PC-3 (cell line): Measurements from ENCODE around the gene IL1R2. TPM values are rescaled to one million over a fixed set of nuclear protein-coding genes. Genes with fewer than 3 reads are reported as not detected.

ENCODE experiments used
- ATAC-seq: fragments of 200-7000 bp; cut with Tn5 transposase; 2 replicates; pipeline ENCODE4 v1.9.1; 2020; ENCODE audit warnings: mild to moderate bottlenecking, moderate library complexity
- BruUV-seq: library from RNA; stranded (reverse); fragments of 400-500 nt; replicated peaks from 2 replicates; lab custom pipeline; 2021; lab: Mats Ljungman, UMichigan
- CTCF ChIA-PET: fragments of 300-600 bp; sonication (Branson Sonifier 250); formaldehyde crosslinking; loops from one replicate; lab custom pipeline; 2022; ENCODE audit warnings: antibody characterized with exemption; lab: Charles Lee
- POLR2A ChIA-PET: fragments of 300-600 bp; sonication (Branson Sonifier 250); formaldehyde crosslinking; loops from one replicate; lab custom pipeline; 2022; ENCODE audit warnings: antibody characterized with exemption; ENCODE audit not compliant: unreplicated experiment; lab: Charles Lee
- DNase-seq: peaks from one replicate; pipeline ENCODE4 v3.0.0-alpha.2; 2015
- H2AFZ ChIP-seq: fragments of 300-600 bp; sonication (generic); 2 replicates; pipeline ENCODE4 v1.6.0; 2016; ENCODE audit warnings: antibody characterized with exemption, low read length
- H3F3A ChIP-seq: fragments of 300-600 bp; sonication (generic); one replicate; pipeline ENCODE4 v1.6.0; 2017; ENCODE audit warnings: antibody characterized with exemption, low read length, control low read depth, mild to moderate bottlenecking; ENCODE audit not compliant: unreplicated experiment
- H3K27ac ChIP-seq: fragments of 300-600 bp; sonication (generic); 2 replicates; pipeline ENCODE4 v1.5.1; 2016; ENCODE audit warnings: mild to moderate bottlenecking, low read length
- H3K27me3 ChIP-seq: fragments of 300-600 bp; sonication (generic); 2 replicates; pipeline ENCODE4 v1.6.1; 2016; ENCODE audit warnings: low read length, mixed read lengths
- H3K36me3 ChIP-seq: fragments of 300-600 bp; sonication (generic); 2 replicates; pipeline ENCODE4 v1.6.1; 2016; ENCODE audit warnings: low read depth, mixed run types, low read length, mixed read lengths
- H3K4me1 ChIP-seq: fragments of 300-600 bp; sonication (generic); 2 replicates; pipeline ENCODE4 v1.5.1; 2016; ENCODE audit warnings: low read length; ENCODE audit not compliant: insufficient read depth
- H3K4me2 ChIP-seq: fragments of 300-600 bp; sonication (generic); 2 replicates; pipeline ENCODE4 v1.6.0; 2016; ENCODE audit warnings: low read length
- H3K4me3 ChIP-seq: fragments of 300-600 bp; sonication (generic); 2 replicates; pipeline ENCODE4 v1.5.1; 2016; ENCODE audit warnings: mild to moderate bottlenecking, low read length, mixed read lengths
- H3K79me2 ChIP-seq: fragments of 300-600 bp; sonication (generic); 2 replicates; pipeline ENCODE4 v1.6.1; 2017; ENCODE audit warnings: low read length, mixed read lengths
- H3K9ac ChIP-seq: fragments of 300-600 bp; sonication (generic); 2 replicates; pipeline ENCODE4 v1.6.0; 2016; ENCODE audit warnings: mild to moderate bottlenecking, low read length
- H3K9me2 ChIP-seq: fragments of 300-600 bp; sonication (generic); replicated peaks from 2 replicates; pipeline ENCODE4 v1.6.1; 2016; ENCODE audit warnings: mixed run types, low read length, mixed read lengths
- H3K9me3 ChIP-seq: fragments of 300-600 bp; sonication (generic); 2 replicates; pipeline ENCODE4 v1.6.1; 2016; ENCODE audit warnings: low read length, mixed read lengths
- H4K20me1 ChIP-seq: fragments of 300-600 bp; sonication (generic); 2 replicates; pipeline ENCODE4 v1.6.1; 2016; ENCODE audit warnings: low read length, mixed read lengths
- CTCF ChIP-seq: fragments of 300-600 bp; sonication (generic); conservative IDR thresholded peaks from 2 replicates; pipeline ENCODE4 v1.5.1; 2017; ENCODE audit warnings: antibody characterized with exemption, low read depth, mild to moderate bottlenecking, low read length
- EZH2 ChIP-seq: fragments of 300-600 bp; sonication (generic); IDR thresholded peaks from one replicate; pipeline ENCODE4 v1.6.1; 2017; ENCODE audit warnings: antibody characterized with exemption, mild to moderate bottlenecking, low read length; ENCODE audit not compliant: unreplicated experiment
- EZH2phosphoT487 ChIP-seq: fragments of 300-600 bp; sonication (generic); IDR thresholded peaks from 2 replicates; pipeline ENCODE4 v1.6.1; 2018; ENCODE audit warnings: mild to moderate bottlenecking, antibody characterized with exemption, low read length, borderline replicate concordance
- intact Hi-C: fragments of 100-400 bp; cut with micrococcal nuclease; formaldehyde crosslinking; loops from 2 replicates; pipeline ENCODE4 v1.9.0; 2023
- total RNA-seq: library from RNA; depleted of rRNA; stranded (reverse); fragments of >200 nt; gene quantifications from 2 replicates; pipeline ENCODE4 v1.2.3, GENCODE V29; 2014

IL1R2 gene
- total RNA-seq, 1 experiment from 2014 or later: 6.0 TPM

GRCh38 chr2:101946372-101947039 is 45.3 kb upstream of the IL1R2 start:
- Histone ChIP-seq H3K79me2 (no peaks in the 10 kb centered on the region), H4K20me1 (no peaks in the 10 kb centered on the region), H2AFZ (no peak overlapping the region), H3K4me3 (no peak overlapping the region), H3K36me3 (no peaks in the 10 kb centered on the region), H3K9ac (no peak overlapping the region), H3K27ac (no peak overlapping the region), H3K4me1 (0 out of 2 replicates have a peak, but pooled peaks cover 5% of the 10 kb centered on the region), H3K27me3 (no peaks in the 10 kb centered on the region), H3K9me2 (no peaks in the 10 kb centered on the region), H3K9me3 (no peaks in the 10 kb centered on the region), H3F3A (no peaks in the 10 kb centered on the region), H3K4me2 (no peak overlapping the region)
- no peak for TF ChIP-seq EZH2
- CTCF ChIA-PET: no interaction called here
- intact Hi-C loops: no loop called here
- no peak for ATAC-seq
- no TSS peak for BruUV-seq
- POLR2A ChIA-PET: no interaction called here
- no peak for DNase-seq

DNA sequence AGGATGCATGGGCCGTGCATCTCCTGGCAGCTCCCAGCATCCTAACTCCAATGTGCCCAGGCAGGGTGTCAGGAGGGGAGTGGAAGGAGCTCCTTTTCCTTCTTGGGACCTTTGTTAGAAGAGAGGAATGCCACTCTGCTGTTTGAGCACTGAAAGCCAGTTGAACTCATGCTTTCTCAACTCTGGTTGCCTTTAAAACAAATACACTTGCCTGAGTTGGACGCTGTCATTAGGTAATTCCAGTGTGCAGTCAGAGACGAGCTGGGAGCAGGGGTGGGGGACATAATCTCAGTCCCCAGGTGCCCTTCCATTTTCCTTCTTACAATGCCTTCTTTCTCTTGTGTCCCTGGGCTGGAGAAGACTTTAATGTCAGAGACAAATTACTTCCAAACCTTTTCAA is 44.4 kb upstream of the IL1R2 start:
- Histone ChIP-seq H3K4me3 (no peak overlapping the region), H3K9me3 (no peaks in the 10 kb centered on the region), H3K4me2 (no peak overlapping the region), H2AFZ (no peak overlapping the region), H3K9ac (no peak overlapping the region), H3K79me2 (no peaks in the 10 kb centered on the region), H4K20me1 (no peaks in the 10 kb centered on the region), H3K27me3 (no peaks in the 10 kb centered on the region), H3K9me2 (no peaks in the 10 kb centered on the region), H3F3A (no peaks in the 10 kb centered on the region), H3K36me3 (no peaks in the 10 kb centered on the region), H3K4me1 (0 out of 2 replicates have a peak, but pooled peaks cover 5% of the 10 kb centered on the region), H3K27ac (no peak overlapping the region)
- ATAC-seq (no peak), DNase-seq (no peak)
- intact Hi-C loops: no loop called here
- ChIA-PET CTCF (no interaction called here), POLR2A (no interaction called here)
- no peak for TF ChIP-seq CTCF
- no peak for TF ChIP-seq EZH2phosphoT487
- TF ChIP-seq EZH2: no peak
- no TSS peak for BruUV-seq

GRCh38 chr2:101948625-101949155 is 43.1 kb upstream of the IL1R2 start:
- Histone ChIP-seq H3K79me2 (no peaks in the 10 kb centered on the region), H3K4me2 (no peak overlapping the region), H3K9me2 (no peaks in the 10 kb centered on the region), H3K4me3 (no peak overlapping the region), H3K4me1 (0 out of 2 replicates have a peak, but pooled peaks cover 5% of the 10 kb centered on the region), H3K27ac (no peak overlapping the region), H2AFZ (no peak overlapping the region), H3K36me3 (no peaks in the 10 kb centered on the region), H3K9me3 (no peaks in the 10 kb centered on the region), H3K9ac (no peak overlapping the region), H3F3A (no peaks in the 10 kb centered on the region), H3K27me3 (no peaks in the 10 kb centered on the region), H4K20me1 (no peaks in the 10 kb centered on the region)
- ChIA-PET CTCF (no interaction called here), POLR2A (no interaction called here)
- ATAC-seq (peak; percentile 24; the same call in 1 of the 2 replicates), DNase-seq (peak; percentile 20)
- TF ChIP-seq CTCF (no peak), EZH2phosphoT487 (no peak), EZH2 (no peak)
- intact Hi-C loops: no loop called here
- BruUV-seq: no TSS peak
